ENCODE measurements around the gene COPS7A. TPM values are rescaled to one million over a fixed set of nuclear protein-coding genes. Genes with fewer than 3 reads are reported as not detected.
"Not testable (repeated sequence)": the region's sequence is repeated elsewhere in the genome, so short reads cannot be mapped to it uniquely, and the experiment has no call there.

The COPS7A gene
- total and polyA plus RNA-seq, 2 experiments from 2014 or later, result 37.7 to 51.9 TPM

DNA sequence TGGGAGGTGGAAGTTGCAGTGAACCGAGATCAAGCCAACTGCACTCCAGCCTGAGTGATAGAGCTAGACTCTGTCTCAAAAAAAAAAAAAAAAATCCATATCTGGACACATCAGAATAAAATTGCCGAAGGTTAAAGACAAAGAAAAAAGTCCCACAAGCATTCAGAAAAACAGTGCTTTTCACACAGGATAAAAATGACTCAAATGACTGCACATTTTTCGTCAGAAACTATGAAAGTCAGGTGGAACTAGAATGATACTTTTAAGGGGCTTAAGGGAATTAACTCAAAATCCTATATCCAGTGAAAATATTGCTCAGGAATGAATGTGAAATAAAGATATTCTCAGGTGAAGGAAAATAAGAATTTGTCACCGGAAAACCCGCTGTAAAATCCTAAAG lies 12.9 kb downstream of the COPS7A start (continued):
- TF ChIP-seq, protein P1, sequence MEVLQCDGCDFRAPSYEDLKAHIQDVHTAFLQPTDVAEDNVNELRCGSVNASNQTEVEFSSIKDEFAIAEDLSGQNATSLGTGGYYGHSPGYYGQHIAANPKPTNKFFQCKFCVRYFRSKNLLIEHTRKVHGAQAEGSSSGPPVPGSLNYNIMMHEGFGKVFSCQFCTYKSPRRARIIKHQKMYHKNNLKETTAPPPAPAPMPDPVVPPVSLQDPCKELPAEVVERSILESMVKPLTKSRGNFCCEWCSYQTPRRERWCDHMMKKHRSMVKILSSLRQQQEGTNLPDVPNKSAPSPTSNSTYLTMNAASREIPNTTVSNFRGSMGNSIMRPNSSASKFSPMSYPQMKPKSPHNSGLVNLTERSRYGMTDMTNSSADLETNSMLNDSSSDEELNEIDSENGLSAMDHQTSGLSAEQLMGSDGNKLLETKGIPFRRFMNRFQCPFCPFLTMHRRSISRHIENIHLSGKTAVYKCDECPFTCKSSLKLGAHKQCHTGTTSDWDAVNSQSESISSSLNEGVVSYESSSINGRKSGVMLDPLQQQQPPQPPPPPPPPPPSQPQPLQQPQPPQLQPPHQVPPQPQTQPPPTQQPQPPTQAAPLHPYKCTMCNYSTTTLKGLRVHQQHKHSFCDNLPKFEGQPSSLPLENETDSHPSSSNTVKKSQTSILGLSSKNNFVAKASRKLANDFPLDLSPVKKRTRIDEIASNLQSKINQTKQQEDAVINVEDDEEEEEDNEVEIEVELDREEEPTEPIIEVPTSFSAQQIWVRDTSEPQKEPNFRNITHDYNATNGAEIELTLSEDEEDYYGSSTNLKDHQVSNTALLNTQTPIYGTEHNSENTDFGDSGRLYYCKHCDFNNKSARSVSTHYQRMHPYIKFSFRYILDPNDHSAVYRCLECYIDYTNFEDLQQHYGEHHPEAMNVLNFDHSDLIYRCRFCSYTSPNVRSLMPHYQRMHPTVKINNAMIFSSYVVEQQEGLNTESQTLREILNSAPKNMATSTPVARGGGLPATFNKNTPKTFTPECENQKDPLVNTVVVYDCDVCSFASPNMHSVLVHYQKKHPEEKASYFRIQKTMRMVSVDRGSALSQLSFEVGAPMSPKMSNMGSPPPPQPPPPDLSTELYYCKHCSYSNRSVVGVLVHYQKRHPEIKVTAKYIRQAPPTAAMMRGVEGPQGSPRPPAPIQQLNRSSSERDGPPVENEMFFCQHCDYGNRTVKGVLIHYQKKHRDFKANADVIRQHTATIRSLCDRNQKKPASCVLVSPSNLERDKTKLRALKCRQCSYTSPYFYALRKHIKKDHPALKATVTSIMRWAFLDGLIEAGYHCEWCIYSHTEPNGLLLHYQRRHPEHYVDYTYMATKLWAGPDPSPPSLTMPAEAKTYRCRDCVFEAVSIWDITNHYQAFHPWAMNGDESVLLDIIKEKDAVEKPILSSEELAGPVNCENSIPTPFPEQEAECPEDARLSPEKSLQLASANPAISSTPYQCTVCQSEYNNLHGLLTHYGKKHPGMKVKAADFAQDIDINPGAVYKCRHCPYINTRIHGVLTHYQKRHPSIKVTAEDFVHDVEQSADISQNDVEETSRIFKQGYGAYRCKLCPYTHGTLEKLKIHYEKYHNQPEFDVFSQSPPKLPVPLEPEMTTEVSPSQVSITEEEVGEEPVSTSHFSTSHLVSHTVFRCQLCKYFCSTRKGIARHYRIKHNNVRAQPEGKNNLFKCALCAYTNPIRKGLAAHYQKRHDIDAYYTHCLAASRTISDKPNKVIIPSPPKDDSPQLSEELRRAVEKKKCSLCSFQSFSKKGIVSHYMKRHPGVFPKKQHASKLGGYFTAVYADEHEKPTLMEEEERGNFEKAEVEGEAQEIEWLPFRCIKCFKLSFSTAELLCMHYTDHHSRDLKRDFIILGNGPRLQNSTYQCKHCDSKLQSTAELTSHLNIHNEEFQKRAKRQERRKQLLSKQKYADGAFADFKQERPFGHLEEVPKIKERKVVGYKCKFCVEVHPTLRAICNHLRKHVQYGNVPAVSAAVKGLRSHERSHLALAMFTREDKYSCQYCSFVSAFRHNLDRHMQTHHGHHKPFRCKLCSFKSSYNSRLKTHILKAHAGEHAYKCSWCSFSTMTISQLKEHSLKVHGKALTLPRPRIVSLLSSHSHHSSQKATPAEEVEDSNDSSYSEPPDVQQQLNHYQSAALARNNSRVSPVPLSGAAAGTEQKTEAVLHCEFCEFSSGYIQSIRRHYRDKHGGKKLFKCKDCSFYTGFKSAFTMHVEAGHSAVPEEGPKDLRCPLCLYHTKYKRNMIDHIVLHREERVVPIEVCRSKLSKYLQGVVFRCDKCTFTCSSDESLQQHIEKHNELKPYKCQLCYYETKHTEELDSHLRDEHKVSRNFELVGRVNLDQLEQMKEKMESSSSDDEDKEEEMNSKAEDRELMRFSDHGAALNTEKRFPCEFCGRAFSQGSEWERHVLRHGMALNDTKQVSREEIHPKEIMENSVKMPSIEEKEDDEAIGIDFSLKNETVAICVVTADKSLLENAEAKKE (CRISPR knock-in tag; IDR thresholded peaks at IDR 0.05), result no peak
- TF ChIP-seq JUNB (IDR thresholded peaks at IDR 0.05; ENCODE audit: unreplicated experiment) (no peak), NANOG (IDR thresholded peaks at IDR 0.05; ENCODE audit: borderline replicate concordance) (no peak), ZNF114 (CRISPR knock-in tag; IDR thresholded peaks at IDR 0.05) (no peak), EZH2phosphoT487 (IDR thresholded peaks at IDR 0.05; ENCODE audit: unreplicated experiment) (no peak)

DNA sequence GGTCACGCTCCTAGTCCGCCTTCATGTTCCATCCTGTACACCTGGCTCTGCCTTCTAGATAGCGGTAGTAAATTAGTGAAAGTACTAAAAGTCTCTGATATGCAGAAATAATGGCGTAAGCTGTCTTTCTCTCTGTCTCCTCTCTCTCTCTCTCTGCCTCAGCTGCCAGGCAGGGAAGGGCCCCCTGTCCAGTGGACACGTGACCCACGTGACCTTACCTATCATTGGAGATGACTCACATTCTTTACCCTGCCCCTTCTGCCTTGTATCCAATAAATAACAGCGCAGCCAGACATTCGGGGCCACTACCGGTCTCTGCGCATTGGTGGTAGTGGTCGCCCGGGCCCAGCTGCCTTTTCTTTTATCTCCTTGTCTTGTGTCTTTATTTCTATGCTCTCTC lies 18.2 kb downstream of the COPS7A start:
- not testable (repeated sequence) for H3K27me3 Mint-ChIP-seq (ENCODE audit: insufficient read depth, low read depth, poor library complexity); H3K4me3 ChIP-seq; H3K27me3 ChIP-seq (ENCODE audit: insufficient read depth); DNase-seq (ENCODE audit: low spot score); H3K36me3 ChIP-seq (ENCODE audit: insufficient read depth); H3K27ac ChIP-seq (ENCODE audit: low read depth); H3K4me3 Mint-ChIP-seq; ATAC-seq; H3K9me2 ChIP-seq (ENCODE audit: insufficient read depth); H4K20me1 ChIP-seq (replicated peaks; ENCODE audit: insufficient read depth); H3K4me1 Mint-ChIP-seq; H3F3A ChIP-seq (replicated peaks; ENCODE audit: low read depth); H3K4me1 ChIP-seq (ENCODE audit: insufficient read depth); H3K79me2 ChIP-seq (replicated peaks; ENCODE audit: insufficient read depth); H3K27ac Mint-ChIP-seq; H3K4me2 ChIP-seq; H3K9me3 Mint-ChIP-seq; H2AFZ ChIP-seq
- peaks cover 20% of the 10 kb centered on the region for H3K36me3 Mint-ChIP-seq (ENCODE audit: low read depth)

DNA sequence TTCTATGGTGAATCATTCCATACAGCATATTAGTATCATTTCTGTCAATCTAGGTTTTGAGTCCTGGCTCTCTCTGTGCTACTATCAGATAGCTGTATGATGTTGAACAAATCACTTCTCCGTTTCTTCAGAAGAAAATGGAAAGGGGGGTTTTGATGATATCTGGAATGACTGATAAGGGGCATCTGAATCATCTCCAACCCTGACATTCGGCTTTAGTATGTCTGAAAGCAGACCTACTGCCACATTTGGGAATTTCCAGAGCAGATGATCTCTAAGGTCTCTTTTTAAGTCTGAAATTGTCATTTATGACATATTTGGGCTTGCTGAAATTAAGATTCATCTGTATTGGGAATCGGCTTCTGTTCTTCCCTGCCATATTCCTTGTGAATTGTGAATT lies 19.0 kb downstream of the COPS7A start:
- no peak overlapping the region for H3K27ac ChIP-seq (ENCODE audit: low read depth)
- H3K27me3 ChIP-seq (ENCODE audit: insufficient read depth), result no peaks in the 10 kb centered on the region
- Mint-ChIP-seq H3K27me3 (ENCODE audit: insufficient read depth, low read depth, poor library complexity) (peaks cover 8% of the 10 kb centered on the region), H3K4me3 (no peak overlapping the region), H3K36me3 (ENCODE audit: low read depth) (peaks cover 27% of the 10 kb centered on the region), H3K27ac (no peak overlapping the region), H3K9me3 (no peaks in the 10 kb centered on the region), H3K4me1 (peaks cover 4% of the 10 kb centered on the region; the same call in 1 of the 3 replicates)
- ATAC-seq, result no peak
- H3K79me2 ChIP-seq (replicated peaks; ENCODE audit: insufficient read depth), result no peaks in the 10 kb centered on the region
- no peak overlapping the region for H2AFZ ChIP-seq
- 0 out of 2 replicates have a peak, but pooled peaks cover 5% of the 10 kb centered on the region for H3F3A ChIP-seq (replicated peaks; ENCODE audit: low read depth)
- DNase-seq (ENCODE audit: low spot score), result no peak
- H3K4me2 ChIP-seq, result no peak overlapping the region
- no peaks in the 10 kb centered on the region for H3K36me3 ChIP-seq (ENCODE audit: insufficient read depth)
- H3K9me2 ChIP-seq (ENCODE audit: insufficient read depth), result no peaks in the 10 kb centered on the region
- H3K4me1 ChIP-seq (ENCODE audit: insufficient read depth), result no peaks in the 10 kb centered on the region
- no peaks in the 10 kb centered on the region for H4K20me1 ChIP-seq (replicated peaks; ENCODE audit: insufficient read depth)
- no peak overlapping the region for H3K4me3 ChIP-seq
- TF ChIP-seq ZNF114 (CRISPR knock-in tag; IDR thresholded peaks at IDR 0.05) (no peak), NANOG (IDR thresholded peaks at IDR 0.05; ENCODE audit: borderline replicate concordance) (no peak), EZH2phosphoT487 (IDR thresholded peaks at IDR 0.05; ENCODE audit: unreplicated experiment) (no peak)
- TF ChIP-seq, protein P1 (CRISPR knock-in tag; IDR thresholded peaks at IDR 0.05), result no peak
